Neural cell (in vitro differentiated cells): Measurements from ENCODE around the gene GSG1. TPM values are rescaled to one million over a fixed set of nuclear protein-coding genes. Genes with fewer than 3 reads are reported as not detected.
"Not testable (repeated sequence)": the region's sequence is repeated elsewhere in the genome, so short reads cannot be mapped to it uniquely, and the experiment has no call there.

Experiments
- H2AFZ ChIP-seq: fragments of 200-600, 300-800 bp; sonication (generic), shearing (Covaris generic); 2 replicates; pipeline ENCODE4 v1.6.0; 2014; ENCODE audit warnings: low read depth, mild to moderate bottlenecking, antibody characterized with exemption, low read length, moderate library complexity
- H3F3A ChIP-seq: fragments of 200-600 bp; shearing (Covaris generic); 2 replicates; pipeline ENCODE4 v1.6.1; 2016; ENCODE audit warnings: mild to moderate bottlenecking, moderate library complexity, mixed read lengths, antibody characterized with exemption, low read length; ENCODE audit not compliant: insufficient read depth, poor library complexity, severe bottlenecking
- H3K27ac ChIP-seq: fragments of 200-600, 300-800 bp; sonication (generic), shearing (Covaris generic); 2 replicates; pipeline ENCODE4 v1.5.1; 2014; ENCODE audit warnings: mild to moderate bottlenecking, low read length, moderate library complexity
- H3K27me3 ChIP-seq: fragments of 300-800, 200-600 bp; sonication (generic), shearing (Covaris generic); 2 replicates; pipeline ENCODE4 v1.6.0; 2014; ENCODE audit warnings: mild to moderate bottlenecking, low read depth, low read length, moderate library complexity; ENCODE audit not compliant: insufficient read depth
- H3K36me3 ChIP-seq: fragments of 300-800, 200-600 bp; sonication (generic), shearing (Covaris generic); 2 replicates; pipeline ENCODE4 v1.5.1; 2014; ENCODE audit warnings: mild to moderate bottlenecking, antibody characterized with exemption, low read length, moderate library complexity; ENCODE audit not compliant: insufficient read depth
- H3K4me2 ChIP-seq: fragments of 300-800, 200-600 bp; sonication (generic), shearing (Covaris generic); 2 replicates; pipeline ENCODE4 v1.6.0; 2014; ENCODE audit warnings: mild to moderate bottlenecking, low read length
- H3K4me3 ChIP-seq: fragments of 300-800, 200-600 bp; sonication (generic), shearing (Covaris generic); 2 replicates; pipeline ENCODE4 v1.5.1; 2014; ENCODE audit warnings: mild to moderate bottlenecking, low read length, moderate library complexity
- H3K79me2 ChIP-seq: fragments of 200-600 bp; shearing (Covaris generic); replicated peaks from 2 replicates; pipeline ENCODE4 v1.6.0; 2014; ENCODE audit warnings: mild to moderate bottlenecking, low read length, moderate library complexity; ENCODE audit not compliant: insufficient read depth
- H3K9ac ChIP-seq: fragments of 300-800, 200-600 bp; sonication (generic), shearing (Covaris generic); 2 replicates; pipeline ENCODE4 v1.6.1; 2016; ENCODE audit warnings: mild to moderate bottlenecking, low read length, mixed read lengths
- H3K9me2 ChIP-seq: fragments of 200-600 bp; shearing (Covaris generic); 2 replicates; pipeline ENCODE4 v1.6.1; 2016; ENCODE audit warnings: mild to moderate bottlenecking, low read length, mixed read lengths; ENCODE audit not compliant: insufficient read depth
- H3K9me3 ChIP-seq: fragments of 200-600, 300-800 bp; sonication (generic), shearing (Covaris generic); 2 replicates; pipeline ENCODE4 v1.6.1; 2016; ENCODE audit warnings: mild to moderate bottlenecking, mixed run types, low read length, moderate library complexity, mixed read lengths
- H4K20me1 ChIP-seq: fragments of 200-600 bp; shearing (Covaris generic); 2 replicates; pipeline ENCODE4 v1.6.1; 2016; ENCODE audit warnings: mild to moderate bottlenecking, mixed run types; ENCODE audit not compliant: insufficient read depth
- EP300 ChIP-seq: fragments of 450-650 bp; conservative IDR thresholded peaks from 2 replicates; pipeline ENCODE4 v1.6.1; 2014; ENCODE audit warnings: antibody characterized with exemption, mild to moderate bottlenecking, moderate library complexity; ENCODE audit not compliant: poor library complexity, severe bottlenecking
- EZH2 ChIP-seq: fragments of 200-600, 300-800 bp; shearing (Covaris generic), sonication (generic); IDR thresholded peaks from 2 replicates; pipeline ENCODE4 v1.6.1; 2014; ENCODE audit warnings: antibody characterized with exemption, low read length, borderline replicate concordance, mild to moderate bottlenecking; ENCODE audit not compliant: insufficient read depth, poor library complexity, severe bottlenecking
- MXI1 ChIP-seq: fragments of 450-650 bp; conservative IDR thresholded peaks from 2 replicates; pipeline ENCODE4 v1.6.1; 2014; ENCODE audit warnings: antibody characterized with exemption, mild to moderate bottlenecking; ENCODE audit not compliant: poor library complexity, severe bottlenecking
- POLR2AphosphoS5 ChIP-seq: IDR thresholded peaks from 2 replicates; pipeline ENCODE4 v1.6.1; 2012
- TAF1 ChIP-seq: IDR thresholded peaks from 2 replicates; pipeline ENCODE4 v1.6.1; 2012; ENCODE audit warnings: low read depth
- polyA plus RNA-seq: library from polyadenylated mRNA; depleted of rRNA; stranded (reverse); fragments of >200 nt; gene quantifications from 2 replicates; pipeline ENCODE4 v1.2.3, GENCODE V29; 2014
- TF ChIP-seq, protein P1 (sequence below): fragments of 450-650 bp; IDR thresholded peaks from 2 replicates; pipeline ENCODE4 v1.5.1; 2014; ENCODE audit warnings: antibody characterized with exemption, mild to moderate bottlenecking, moderate library complexity; ENCODE audit not compliant: poor library complexity, severe bottlenecking
- TF ChIP-seq, protein P2 (sequence below): IDR thresholded peaks from 2 replicates; pipeline ENCODE4 v1.6.1; 2012; ENCODE audit warnings: borderline replicate concordance

GSG1 gene
- polyA plus RNA-seq, 1 donor from 2014 or later: 0.17 TPM

DNA sequence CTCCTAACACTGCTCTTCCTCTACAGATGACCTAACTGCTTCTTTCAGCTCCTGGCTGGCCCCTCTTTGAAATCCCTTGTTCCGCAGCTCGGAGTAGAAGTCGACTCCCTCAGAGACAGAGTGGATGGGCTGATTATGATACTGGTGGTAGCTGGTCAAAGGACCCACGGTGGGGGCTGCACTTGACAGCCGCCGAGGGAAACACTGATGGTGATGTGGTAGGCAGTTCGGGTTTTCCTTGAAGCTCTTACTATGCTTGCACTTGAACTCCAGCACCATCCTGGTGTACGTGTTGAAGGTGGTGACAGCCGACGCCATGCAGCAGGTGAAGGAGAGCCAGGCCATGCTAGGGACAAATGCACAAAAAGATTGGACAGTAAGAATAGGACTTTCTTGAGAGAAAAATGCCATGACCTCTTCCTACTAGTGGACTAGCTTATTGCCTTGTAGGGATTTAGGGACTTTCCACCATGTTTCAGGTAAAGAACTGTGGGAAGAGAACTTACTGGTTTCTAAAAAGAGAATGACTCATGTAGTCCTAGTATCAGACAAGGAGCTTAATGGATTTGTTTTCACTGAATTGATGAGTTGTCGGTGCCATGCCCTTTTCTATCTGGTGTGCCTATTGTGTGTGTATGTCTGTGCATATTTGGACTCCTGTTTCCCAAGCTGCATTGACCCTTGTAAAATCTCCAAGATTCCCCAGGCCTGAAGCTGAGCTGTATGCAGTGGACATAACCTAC, 18.4 kb downstream of the GSG1 start:
- no peaks in the 10 kb centered on the region for H3K9me3 ChIP-seq

DNA sequence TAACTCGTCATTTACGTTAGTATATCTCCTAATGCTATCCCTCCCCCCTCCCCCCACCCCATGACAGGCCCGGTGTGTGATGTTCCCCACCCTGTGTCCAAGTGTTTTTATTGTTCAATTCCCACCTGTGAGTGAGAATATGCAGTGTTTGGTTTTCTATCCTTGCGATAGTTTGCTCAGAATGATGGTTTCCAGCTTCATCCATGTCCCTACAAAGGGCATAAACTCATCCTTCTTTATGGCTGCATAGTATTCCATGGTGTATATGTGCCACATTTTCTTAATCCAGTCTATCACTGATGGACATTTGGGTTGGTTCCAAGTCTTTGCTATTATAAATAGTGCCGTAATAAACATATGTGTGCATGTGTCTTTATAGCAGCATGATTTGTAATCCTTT, 19.8 kb downstream of the GSG1 start:
- not testable (repeated sequence) for H3K4me2 ChIP-seq, H3K9me3 ChIP-seq, H3K9me2 ChIP-seq, H3K27ac ChIP-seq, H3K79me2 ChIP-seq, H3K27me3 ChIP-seq, H4K20me1 ChIP-seq, H3K4me3 ChIP-seq, H3K9ac ChIP-seq, H2AFZ ChIP-seq, H3F3A ChIP-seq
- peaks cover 15% of the 10 kb centered on the region for H3K36me3 ChIP-seq

More for the DNA sequence above, 18.4 kb downstream of the GSG1 start:
- Histone ChIP-seq H4K20me1 (no peaks in the 10 kb centered on the region), H3K79me2 (no peaks in the 10 kb centered on the region), H3K9ac (no peak overlapping the region), H3K4me3 (no peak overlapping the region), H3K27ac (no peak overlapping the region), H3F3A (no peaks in the 10 kb centered on the region), H3K9me2 (no peaks in the 10 kb centered on the region), H2AFZ (no peak overlapping the region), H3K4me2 (no peak overlapping the region), H3K27me3 (no peaks in the 10 kb centered on the region), H3K36me3 (peaks cover 15% of the 10 kb centered on the region)
- TF ChIP-seq MXI1 (no peak), POLR2AphosphoS5 (no peak)

DNA sequence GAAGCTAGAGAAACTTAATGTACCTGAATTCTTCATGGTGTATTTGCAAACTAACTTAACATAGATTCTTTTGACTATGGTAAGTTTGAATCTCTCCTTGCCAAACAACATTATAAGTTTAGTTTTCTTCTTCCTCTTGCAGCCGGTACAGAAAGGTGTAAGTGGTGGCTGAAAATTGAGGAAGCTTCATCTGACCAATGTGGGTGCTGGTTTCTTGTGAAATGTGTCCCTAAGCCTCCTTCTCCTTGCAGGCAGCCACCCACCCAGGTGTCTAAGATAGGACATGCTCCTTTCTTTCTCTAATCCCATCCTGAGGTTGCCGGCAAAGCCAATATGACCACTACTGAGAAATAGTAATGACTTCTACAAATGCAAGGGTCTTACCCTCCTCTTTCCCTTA, 20.6 kb downstream of the GSG1 start:
- H3K79me2 ChIP-seq: no peaks in the 10 kb centered on the region

More for the DNA sequence above, 20.6 kb downstream of the GSG1 start:
- TF ChIP-seq, protein P1, sequence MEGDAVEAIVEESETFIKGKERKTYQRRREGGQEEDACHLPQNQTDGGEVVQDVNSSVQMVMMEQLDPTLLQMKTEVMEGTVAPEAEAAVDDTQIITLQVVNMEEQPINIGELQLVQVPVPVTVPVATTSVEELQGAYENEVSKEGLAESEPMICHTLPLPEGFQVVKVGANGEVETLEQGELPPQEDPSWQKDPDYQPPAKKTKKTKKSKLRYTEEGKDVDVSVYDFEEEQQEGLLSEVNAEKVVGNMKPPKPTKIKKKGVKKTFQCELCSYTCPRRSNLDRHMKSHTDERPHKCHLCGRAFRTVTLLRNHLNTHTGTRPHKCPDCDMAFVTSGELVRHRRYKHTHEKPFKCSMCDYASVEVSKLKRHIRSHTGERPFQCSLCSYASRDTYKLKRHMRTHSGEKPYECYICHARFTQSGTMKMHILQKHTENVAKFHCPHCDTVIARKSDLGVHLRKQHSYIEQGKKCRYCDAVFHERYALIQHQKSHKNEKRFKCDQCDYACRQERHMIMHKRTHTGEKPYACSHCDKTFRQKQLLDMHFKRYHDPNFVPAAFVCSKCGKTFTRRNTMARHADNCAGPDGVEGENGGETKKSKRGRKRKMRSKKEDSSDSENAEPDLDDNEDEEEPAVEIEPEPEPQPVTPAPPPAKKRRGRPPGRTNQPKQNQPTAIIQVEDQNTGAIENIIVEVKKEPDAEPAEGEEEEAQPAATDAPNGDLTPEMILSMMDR: no peak
- TF ChIP-seq, protein P2, sequence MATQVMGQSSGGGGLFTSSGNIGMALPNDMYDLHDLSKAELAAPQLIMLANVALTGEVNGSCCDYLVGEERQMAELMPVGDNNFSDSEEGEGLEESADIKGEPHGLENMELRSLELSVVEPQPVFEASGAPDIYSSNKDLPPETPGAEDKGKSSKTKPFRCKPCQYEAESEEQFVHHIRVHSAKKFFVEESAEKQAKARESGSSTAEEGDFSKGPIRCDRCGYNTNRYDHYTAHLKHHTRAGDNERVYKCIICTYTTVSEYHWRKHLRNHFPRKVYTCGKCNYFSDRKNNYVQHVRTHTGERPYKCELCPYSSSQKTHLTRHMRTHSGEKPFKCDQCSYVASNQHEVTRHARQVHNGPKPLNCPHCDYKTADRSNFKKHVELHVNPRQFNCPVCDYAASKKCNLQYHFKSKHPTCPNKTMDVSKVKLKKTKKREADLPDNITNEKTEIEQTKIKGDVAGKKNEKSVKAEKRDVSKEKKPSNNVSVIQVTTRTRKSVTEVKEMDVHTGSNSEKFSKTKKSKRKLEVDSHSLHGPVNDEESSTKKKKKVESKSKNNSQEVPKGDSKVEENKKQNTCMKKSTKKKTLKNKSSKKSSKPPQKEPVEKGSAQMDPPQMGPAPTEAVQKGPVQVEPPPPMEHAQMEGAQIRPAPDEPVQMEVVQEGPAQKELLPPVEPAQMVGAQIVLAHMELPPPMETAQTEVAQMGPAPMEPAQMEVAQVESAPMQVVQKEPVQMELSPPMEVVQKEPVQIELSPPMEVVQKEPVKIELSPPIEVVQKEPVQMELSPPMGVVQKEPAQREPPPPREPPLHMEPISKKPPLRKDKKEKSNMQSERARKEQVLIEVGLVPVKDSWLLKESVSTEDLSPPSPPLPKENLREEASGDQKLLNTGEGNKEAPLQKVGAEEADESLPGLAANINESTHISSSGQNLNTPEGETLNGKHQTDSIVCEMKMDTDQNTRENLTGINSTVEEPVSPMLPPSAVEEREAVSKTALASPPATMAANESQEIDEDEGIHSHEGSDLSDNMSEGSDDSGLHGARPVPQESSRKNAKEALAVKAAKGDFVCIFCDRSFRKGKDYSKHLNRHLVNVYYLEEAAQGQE: no peak
- TF ChIP-seq POLR2AphosphoS5 (no peak), TAF1 (no peak), MXI1 (no peak), EZH2 (no peak), EP300 (no peak)
- Histone ChIP-seq H3K36me3 (peaks cover 15% of the 10 kb centered on the region), H3K9me3 (no peaks in the 10 kb centered on the region), H3K4me3 (no peak overlapping the region), H3K4me2 (no peak overlapping the region), H3K27me3 (no peaks in the 10 kb centered on the region), H3F3A (no peaks in the 10 kb centered on the region), H2AFZ (no peak overlapping the region), H4K20me1 (no peaks in the 10 kb centered on the region), H3K9ac (no peak overlapping the region), H3K27ac (no peak overlapping the region), H3K9me2 (no peaks in the 10 kb centered on the region)
